ENCODE results near the gene KDM1A.
A peak's percentile ranks its signal among the peaks of the same experiment; 100 is the strongest.
"Not testable (repeated sequence)": the region's sequence is repeated elsewhere in the genome, so short reads cannot be mapped to it uniquely, and the experiment has no call there.

KDM1A gene

GRCh38 chr1:22972760-22973159 lies 46.5 kb upstream of the KDM1A start, which contains the start of gene LACTBL1:
TSS of gene LACTBL1 (minus strand) at chr1:22972866. CDS start at chr1:22972316, 550 bp downstream.
- Histone ChIP-seq H3K27me3 (ENCODE audit: insufficient read depth, poor library complexity, severe bottlenecking) (peaks cover 3% of the 10 kb centered on the region), H3K9me3 (ENCODE audit: severe bottlenecking) (no peaks in the 10 kb centered on the region), H3K4me1 (ENCODE audit: insufficient read depth, poor library complexity, severe bottlenecking) (peaks cover 13% of the 10 kb centered on the region), H3K27ac (ENCODE audit: poor library complexity, severe bottlenecking) (no peak within 1 kb of the TSS), H3K4me3 (ENCODE audit: severe bottlenecking) (no peak within 1 kb of the TSS), H3K36me3 (ENCODE audit: low read depth) (no peaks in the 10 kb centered on the region)
- ATAC-seq (ENCODE audit: low read depth): no peak
- no peak for TF ChIP-seq CTCF (IDR thresholded peaks at IDR 0.05; ENCODE audit: poor library complexity, severe bottlenecking)
- DNase-seq (ENCODE audit: low spot score): no peak

GRCh38 chr1:22975694-22976093 lies 43.6 kb upstream of the KDM1A start:
- DNase-seq (ENCODE audit: low spot score): no peak
- Histone ChIP-seq H3K27ac (ENCODE audit: poor library complexity, severe bottlenecking) (no peak overlapping the region), H3K4me3 (ENCODE audit: severe bottlenecking) (no peak overlapping the region)

GRCh38 chr1:22976127-22976460 lies 43.2 kb upstream of the KDM1A start:
- peaks cover 21% of the 10 kb centered on the region for H3K4me1 ChIP-seq (ENCODE audit: insufficient read depth, poor library complexity, severe bottlenecking)
- no peaks in the 10 kb centered on the region for H3K27me3 ChIP-seq (ENCODE audit: insufficient read depth, poor library complexity, severe bottlenecking)
- no peak overlapping the region for H3K4me3 ChIP-seq (ENCODE audit: severe bottlenecking)
- no peak for DNase-seq (ENCODE audit: low spot score)
- ATAC-seq (ENCODE audit: low read depth): no peak
- no peaks in the 10 kb centered on the region for H3K36me3 ChIP-seq (ENCODE audit: low read depth)
- TF ChIP-seq CTCF (IDR thresholded peaks at IDR 0.05; ENCODE audit: poor library complexity, severe bottlenecking): no peak
- H3K9me3 ChIP-seq (ENCODE audit: severe bottlenecking): no peaks in the 10 kb centered on the region
- H3K27ac ChIP-seq (ENCODE audit: poor library complexity, severe bottlenecking): no peak overlapping the region

More at GRCh38 chr1:22975694-22976093, 43.6 kb upstream of the KDM1A start:
- peaks cover 21% of the 10 kb centered on the region for H3K4me1 ChIP-seq (ENCODE audit: insufficient read depth, poor library complexity, severe bottlenecking)
- H3K9me3 ChIP-seq (ENCODE audit: severe bottlenecking): no peaks in the 10 kb centered on the region
- no peaks in the 10 kb centered on the region for H3K27me3 ChIP-seq (ENCODE audit: insufficient read depth, poor library complexity, severe bottlenecking)
- no peak for ATAC-seq (ENCODE audit: low read depth)
- no peak for TF ChIP-seq CTCF (IDR thresholded peaks at IDR 0.05; ENCODE audit: poor library complexity, severe bottlenecking)
- H3K36me3 ChIP-seq (ENCODE audit: low read depth): no peaks in the 10 kb centered on the region

- DNase-seq (ENCODE audit: low spot score) (no peak), ATAC-seq (ENCODE audit: low read depth) (peak; percentile 83)
- Histone ChIP-seq H3K36me3 (ENCODE audit: low read depth) (no peaks in the 10 kb centered on the region), H3K27me3 (ENCODE audit: insufficient read depth, poor library complexity, severe bottlenecking) (no peaks in the 10 kb centered on the region), H3K4me3 (ENCODE audit: severe bottlenecking) (no peak overlapping the region), H3K9me3 (ENCODE audit: severe bottlenecking) (no peaks in the 10 kb centered on the region), H3K4me1 (ENCODE audit: insufficient read depth, poor library complexity, severe bottlenecking) (peaks cover 18% of the 10 kb centered on the region), H3K27ac (ENCODE audit: poor library complexity, severe bottlenecking) (peak overlapping the region; percentile 58)
- peak; percentile 97 for TF ChIP-seq CTCF (IDR thresholded peaks at IDR 0.05; ENCODE audit: poor library complexity, severe bottlenecking)
Observed at GRCh38 chr1:22976461-22977243, 42.6 kb upstream of the KDM1A start.

- H3K4me1 ChIP-seq (ENCODE audit: insufficient read depth, poor library complexity, severe bottlenecking): peaks cover 16% of the 10 kb centered on the region
- H3K27me3 ChIP-seq (ENCODE audit: insufficient read depth, poor library complexity, severe bottlenecking): no peaks in the 10 kb centered on the region
- peak overlapping the region; percentile 58 for H3K27ac ChIP-seq (ENCODE audit: poor library complexity, severe bottlenecking)
- DNase-seq (ENCODE audit: low spot score) (no peak), ATAC-seq (ENCODE audit: low read depth) (peak; percentile 80)
- H3K4me3 ChIP-seq (ENCODE audit: severe bottlenecking): no peak overlapping the region
- TF ChIP-seq CTCF (IDR thresholded peaks at IDR 0.05; ENCODE audit: poor library complexity, severe bottlenecking): no peak
- H3K36me3 ChIP-seq (ENCODE audit: low read depth): no peaks in the 10 kb centered on the region
- H3K9me3 ChIP-seq (ENCODE audit: severe bottlenecking): no peaks in the 10 kb centered on the region
Observed at GRCh38 chr1:22978299-22978698, 41.0 kb upstream of the KDM1A start.

- ATAC-seq (ENCODE audit: low read depth); H3K27me3 ChIP-seq (ENCODE audit: insufficient read depth, poor library complexity, severe bottlenecking); H3K36me3 ChIP-seq (ENCODE audit: low read depth); DNase-seq (ENCODE audit: low spot score); H3K27ac ChIP-seq (ENCODE audit: poor library complexity, severe bottlenecking); H3K9me3 ChIP-seq (ENCODE audit: severe bottlenecking); H3K4me3 ChIP-seq (ENCODE audit: severe bottlenecking): not testable (repeated sequence)
- peaks cover 16% of the 10 kb centered on the region for H3K4me1 ChIP-seq (ENCODE audit: insufficient read depth, poor library complexity, severe bottlenecking)
Observed at GRCh38 chr1:22980471-22980790, 38.8 kb upstream of the KDM1A start.
